SU-DHL-6 (cell line): ENCODE data around the gene NIM1K.

Experiments
- EZH2phosphoT487 ChIP-seq: fragments of 200-600 bp; sonication (generic), shearing (Covaris generic); conservative IDR thresholded peaks from 2 replicates; pipeline ENCODE4 v1.6.1; 2018; ENCODE audit warnings: mild to moderate bottlenecking, antibody characterized with exemption, low read length, moderate library complexity, mixed read lengths
- TF ChIP-seq, protein P1 (sequence below): fragments of 200-600 bp; sonication (generic); IDR thresholded peaks from one replicate; pipeline ENCODE4 v1.5.1; 2017; ENCODE audit warnings: antibody characterized with exemption, mild to moderate bottlenecking, low read length, moderate library complexity; ENCODE audit not compliant: insufficient read depth, poor library complexity, severe bottlenecking

DNA sequence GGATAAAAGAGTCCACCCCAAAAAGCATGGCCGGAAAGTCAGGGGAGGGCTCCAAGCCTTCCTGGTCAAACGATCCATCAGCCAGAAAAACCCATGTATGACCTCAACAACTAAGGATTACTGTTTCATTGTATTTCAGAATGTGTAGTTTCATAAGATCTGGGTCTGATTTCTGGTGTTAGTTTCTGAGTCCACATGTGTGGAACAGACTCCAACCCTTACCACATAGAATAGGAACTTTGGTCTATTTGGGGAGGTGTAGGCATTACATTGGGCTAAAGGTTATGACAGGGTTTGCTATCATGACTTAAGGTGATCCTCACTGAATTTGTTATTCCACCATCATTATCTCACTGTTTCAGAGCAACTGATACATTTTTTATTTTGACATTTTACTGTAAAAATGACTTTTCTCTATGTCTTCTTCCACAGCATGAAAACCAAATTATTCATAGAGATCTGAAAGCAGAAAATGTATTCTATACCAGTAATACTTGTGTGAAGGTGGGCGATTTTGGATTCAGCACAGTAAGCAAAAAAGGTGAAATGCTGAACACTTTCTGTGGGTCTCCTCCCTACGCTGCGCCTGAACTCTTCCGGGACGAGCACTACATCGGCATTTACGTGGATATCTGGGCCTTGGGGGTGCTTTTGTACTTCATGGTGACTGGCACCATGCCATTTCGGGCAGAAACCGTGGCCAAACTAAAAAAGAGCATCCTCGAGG, 87.7 kb downstream of the NIM1K start:
- TF ChIP-seq, protein P1, sequence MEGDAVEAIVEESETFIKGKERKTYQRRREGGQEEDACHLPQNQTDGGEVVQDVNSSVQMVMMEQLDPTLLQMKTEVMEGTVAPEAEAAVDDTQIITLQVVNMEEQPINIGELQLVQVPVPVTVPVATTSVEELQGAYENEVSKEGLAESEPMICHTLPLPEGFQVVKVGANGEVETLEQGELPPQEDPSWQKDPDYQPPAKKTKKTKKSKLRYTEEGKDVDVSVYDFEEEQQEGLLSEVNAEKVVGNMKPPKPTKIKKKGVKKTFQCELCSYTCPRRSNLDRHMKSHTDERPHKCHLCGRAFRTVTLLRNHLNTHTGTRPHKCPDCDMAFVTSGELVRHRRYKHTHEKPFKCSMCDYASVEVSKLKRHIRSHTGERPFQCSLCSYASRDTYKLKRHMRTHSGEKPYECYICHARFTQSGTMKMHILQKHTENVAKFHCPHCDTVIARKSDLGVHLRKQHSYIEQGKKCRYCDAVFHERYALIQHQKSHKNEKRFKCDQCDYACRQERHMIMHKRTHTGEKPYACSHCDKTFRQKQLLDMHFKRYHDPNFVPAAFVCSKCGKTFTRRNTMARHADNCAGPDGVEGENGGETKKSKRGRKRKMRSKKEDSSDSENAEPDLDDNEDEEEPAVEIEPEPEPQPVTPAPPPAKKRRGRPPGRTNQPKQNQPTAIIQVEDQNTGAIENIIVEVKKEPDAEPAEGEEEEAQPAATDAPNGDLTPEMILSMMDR, result no peak
- no peak for TF ChIP-seq EZH2phosphoT487
